Prostate gland (tissue), 2 donors: ENCODE measurements around the gene CCDC182.

Experiments used
- CTCF ChIP-seq, 4 experiments: fragments of 200-600 bp in 2 of 4; fragments of 450-650 bp in 2 of 4; sonication (generic) in 2 of 4; IDR thresholded peaks; 1 replicate in 3 of 4; 2 replicates in 1 of 4; pipeline ENCODE4 v1.5.1; 2016 to 2019; ENCODE audit warnings: antibody characterized with exemption in 4 of 4, mild to moderate bottlenecking in 2 of 4, moderate library complexity in 2 of 4
- POLR2A ChIP-seq: fragments of 450-650 bp; IDR thresholded peaks from one replicate; pipeline ENCODE4 v1.6.1; 2016; ENCODE audit warnings: antibody characterized with exemption, mild to moderate bottlenecking
- POLR2AphosphoS5 ChIP-seq: sonication (generic); formaldehyde crosslinking; IDR thresholded peaks from one replicate; pipeline ENCODE4 v1.6.1; 2017; ENCODE audit warnings: antibody characterized with exemption

GRCh38 chr17:57749701-57750100 lies 4.6 kb upstream of the CCDC182 start:
- TF ChIP-seq POLR2AphosphoS5, result no peak
- no peak for TF ChIP-seq CTCF (IDR thresholded peaks at IDR 0.05)
- TF ChIP-seq POLR2A, result no peak
